OCI-LY3 (cell line): ENCODE data around the gene NDUFA6.
"Not testable (repeated sequence)": the region's sequence is repeated elsewhere in the genome, so short reads cannot be mapped to it uniquely, and the experiment has no call there.

Source experiments
- EZH2phosphoT487 ChIP-seq: fragments of 200-600 bp; shearing (Covaris generic); IDR thresholded peaks from 2 replicates; pipeline ENCODE4 v1.6.1; 2018; ENCODE audit warnings: antibody characterized with exemption, mixed run types, low read depth
- TF ChIP-seq, protein P1 (sequence below): fragments of 200-600, 300-600 bp; sonication (generic); IDR thresholded peaks from 2 replicates; pipeline ENCODE4 v1.5.1; 2014; ENCODE audit warnings: antibody characterized with exemption, low read length, low read depth

DNA sequence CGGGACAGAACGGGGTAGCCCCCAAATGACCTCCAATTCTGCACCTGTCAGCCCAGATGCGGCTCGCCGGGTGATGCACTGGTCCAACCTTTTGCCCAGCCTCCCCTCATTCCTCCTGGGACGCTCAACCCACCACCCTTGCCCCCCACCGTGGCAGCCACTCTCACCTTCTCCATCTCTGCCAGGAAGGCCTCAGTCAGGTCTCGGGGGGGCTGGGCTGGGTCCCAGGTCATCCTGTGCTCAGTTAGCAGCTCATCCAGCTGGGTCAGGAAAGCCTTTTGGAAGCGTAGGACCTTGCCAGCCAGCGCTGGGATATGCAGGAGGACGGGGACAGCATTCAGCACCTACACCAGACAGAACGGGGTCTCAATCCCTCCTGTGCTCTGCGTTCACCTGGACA lies 37.4 kb upstream of the NDUFA6 start:
- TF ChIP-seq, protein P1, sequence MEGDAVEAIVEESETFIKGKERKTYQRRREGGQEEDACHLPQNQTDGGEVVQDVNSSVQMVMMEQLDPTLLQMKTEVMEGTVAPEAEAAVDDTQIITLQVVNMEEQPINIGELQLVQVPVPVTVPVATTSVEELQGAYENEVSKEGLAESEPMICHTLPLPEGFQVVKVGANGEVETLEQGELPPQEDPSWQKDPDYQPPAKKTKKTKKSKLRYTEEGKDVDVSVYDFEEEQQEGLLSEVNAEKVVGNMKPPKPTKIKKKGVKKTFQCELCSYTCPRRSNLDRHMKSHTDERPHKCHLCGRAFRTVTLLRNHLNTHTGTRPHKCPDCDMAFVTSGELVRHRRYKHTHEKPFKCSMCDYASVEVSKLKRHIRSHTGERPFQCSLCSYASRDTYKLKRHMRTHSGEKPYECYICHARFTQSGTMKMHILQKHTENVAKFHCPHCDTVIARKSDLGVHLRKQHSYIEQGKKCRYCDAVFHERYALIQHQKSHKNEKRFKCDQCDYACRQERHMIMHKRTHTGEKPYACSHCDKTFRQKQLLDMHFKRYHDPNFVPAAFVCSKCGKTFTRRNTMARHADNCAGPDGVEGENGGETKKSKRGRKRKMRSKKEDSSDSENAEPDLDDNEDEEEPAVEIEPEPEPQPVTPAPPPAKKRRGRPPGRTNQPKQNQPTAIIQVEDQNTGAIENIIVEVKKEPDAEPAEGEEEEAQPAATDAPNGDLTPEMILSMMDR: not testable (repeated sequence)
- TF ChIP-seq EZH2phosphoT487: not testable (repeated sequence)
